ENCODE measurements around the gene PTCHD4.

Gene PTCHD4

DNA sequence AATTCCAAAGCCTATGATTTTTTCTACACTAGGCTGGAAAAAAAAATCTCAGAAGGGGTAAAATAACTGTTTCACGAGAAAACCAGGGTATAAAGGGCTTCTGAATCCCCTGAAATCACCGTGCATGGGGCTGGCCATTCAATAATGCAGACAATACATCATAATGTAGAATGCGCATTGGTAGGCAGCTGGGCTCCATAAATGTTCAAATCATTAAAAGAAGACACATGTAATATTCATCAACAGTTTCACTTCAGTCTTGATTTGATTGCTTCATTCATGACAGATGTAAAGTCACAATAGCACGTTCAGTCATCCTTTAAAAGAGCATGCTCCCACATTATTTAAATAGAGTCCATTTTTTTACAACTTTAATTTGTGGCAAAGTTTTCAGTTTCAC lies 20.5 kb downstream of the PTCHD4 start:
- TF ChIP-seq EZH2phosphoT487 (IDR thresholded peaks at IDR 0.05; ENCODE audit: borderline replicate concordance, low read length) (no peak), CTCF (IDR thresholded peaks at IDR 0.05; ENCODE audit: low read depth, low read length, poor library complexity, severe bottlenecking) (no peak)
- Histone ChIP-seq H3K4me2 (ENCODE audit: low read length) (no peak overlapping the region), H4K20me1 (ENCODE audit: control insufficient read depth, insufficient read depth, low read depth, low read length) (no peaks in the 10 kb centered on the region), H3K4me1 (ENCODE audit: control insufficient read depth, low read length) (no peaks in the 10 kb centered on the region), H3F3A (ENCODE audit: control insufficient read depth, insufficient read depth) (no peaks in the 10 kb centered on the region), H3K9me2 (replicated peaks; ENCODE audit: control insufficient read depth, low read length) (no peaks in the 10 kb centered on the region), H3K4me3 (ENCODE audit: low read length) (no peak overlapping the region), H3K27ac (ENCODE audit: low read depth, low read length) (no peak overlapping the region), H3K79me2 (ENCODE audit: control insufficient read depth, low read length) (no peaks in the 10 kb centered on the region), H3K9me3 (ENCODE audit: control insufficient read depth, insufficient read depth, low read length) (no peaks in the 10 kb centered on the region), H3K36me3 (ENCODE audit: control insufficient read depth, low read length) (no peaks in the 10 kb centered on the region), H3K27me3 (ENCODE audit: control insufficient read depth, low read length) (no peaks in the 10 kb centered on the region)

- Histone ChIP-seq H3K36me3 (ENCODE audit: control insufficient read depth, low read length) (no peaks in the 10 kb centered on the region), H3K4me1 (ENCODE audit: control insufficient read depth, low read length) (no peaks in the 10 kb centered on the region), H3K27ac (ENCODE audit: low read depth, low read length) (no peak overlapping the region), H3K9me3 (ENCODE audit: control insufficient read depth, insufficient read depth, low read length) (no peaks in the 10 kb centered on the region), H3K79me2 (ENCODE audit: control insufficient read depth, low read length) (no peaks in the 10 kb centered on the region), H3K9me2 (replicated peaks; ENCODE audit: control insufficient read depth, low read length) (no peaks in the 10 kb centered on the region), H3K4me3 (ENCODE audit: low read length) (no peak overlapping the region), H3F3A (ENCODE audit: control insufficient read depth, insufficient read depth) (no peaks in the 10 kb centered on the region), H3K27me3 (ENCODE audit: control insufficient read depth, low read length) (no peaks in the 10 kb centered on the region), H3K4me2 (ENCODE audit: low read length) (no peak overlapping the region), H4K20me1 (ENCODE audit: control insufficient read depth, insufficient read depth, low read depth, low read length) (no peaks in the 10 kb centered on the region)
- peak; percentile 27 for TF ChIP-seq CTCF (IDR thresholded peaks at IDR 0.05; ENCODE audit: low read depth, low read length, poor library complexity, severe bottlenecking)
- no peak for TF ChIP-seq EZH2phosphoT487 (IDR thresholded peaks at IDR 0.05; ENCODE audit: borderline replicate concordance, low read length)
These were observed 23.5 kb downstream of the PTCHD4 start for GRCh38 chr6:48087448-48087847.

GRCh38 chr6:48086187-48086586 lies 24.8 kb downstream of the PTCHD4 start:
- Histone ChIP-seq H3K4me2 (ENCODE audit: low read length) (no peak overlapping the region), H4K20me1 (ENCODE audit: control insufficient read depth, insufficient read depth, low read depth, low read length) (no peaks in the 10 kb centered on the region), H3K4me1 (ENCODE audit: control insufficient read depth, low read length) (no peaks in the 10 kb centered on the region), H3K9me3 (ENCODE audit: control insufficient read depth, insufficient read depth, low read length) (no peaks in the 10 kb centered on the region), H3F3A (ENCODE audit: control insufficient read depth, insufficient read depth) (no peaks in the 10 kb centered on the region), H3K9me2 (replicated peaks; ENCODE audit: control insufficient read depth, low read length) (no peaks in the 10 kb centered on the region), H3K36me3 (ENCODE audit: control insufficient read depth, low read length) (no peaks in the 10 kb centered on the region), H3K4me3 (ENCODE audit: low read length) (no peak overlapping the region), H3K79me2 (ENCODE audit: control insufficient read depth, low read length) (no peaks in the 10 kb centered on the region), H3K27ac (ENCODE audit: low read depth, low read length) (no peak overlapping the region), H3K27me3 (ENCODE audit: control insufficient read depth, low read length) (no peaks in the 10 kb centered on the region)
- no peak for TF ChIP-seq EZH2phosphoT487 (IDR thresholded peaks at IDR 0.05; ENCODE audit: borderline replicate concordance, low read length)
- no peak for TF ChIP-seq CTCF (IDR thresholded peaks at IDR 0.05; ENCODE audit: low read depth, low read length, poor library complexity, severe bottlenecking)

Data from DOHH2 (cell line).